Endometrium (tissue), 2 donors: Measurements from ENCODE around the gene UBE3B.
A peak's percentile ranks its signal among the peaks of the same experiment; 100 is the strongest.
"Not testable (repeated sequence)": the region's sequence is repeated elsewhere in the genome, so short reads cannot be mapped to it uniquely, and the experiment has no call there.

ENCODE experiments used
- FAIRE-seq: peaks from 2 replicates; lab custom pipeline; 2012; peaks lifted over from hg19 to GRCh38; lab: Jason Lieb, UNC
- donor health status: control.
- donor health status: control.

Gene UBE3B

DNA sequence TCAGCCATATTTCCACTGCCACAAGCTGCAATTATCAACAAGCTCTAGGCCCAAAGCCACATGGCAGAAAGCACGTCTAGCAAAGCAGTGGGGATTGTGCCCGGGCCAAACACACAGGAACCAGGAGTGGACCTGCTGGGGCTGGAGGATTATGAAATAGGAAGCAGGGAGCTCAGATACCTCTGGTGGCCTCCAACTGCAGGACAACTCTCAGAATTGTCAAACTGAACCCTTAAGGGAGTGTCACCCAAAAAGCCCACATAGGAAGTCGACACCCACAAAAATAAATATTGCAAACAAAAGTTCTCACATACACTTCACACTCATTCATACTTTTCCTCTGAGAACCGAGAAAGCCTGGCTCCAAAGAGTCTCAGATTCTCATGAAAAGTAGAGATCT, 26.5 kb upstream of the UBE3B start:
- FAIRE-seq = no peak

DNA sequence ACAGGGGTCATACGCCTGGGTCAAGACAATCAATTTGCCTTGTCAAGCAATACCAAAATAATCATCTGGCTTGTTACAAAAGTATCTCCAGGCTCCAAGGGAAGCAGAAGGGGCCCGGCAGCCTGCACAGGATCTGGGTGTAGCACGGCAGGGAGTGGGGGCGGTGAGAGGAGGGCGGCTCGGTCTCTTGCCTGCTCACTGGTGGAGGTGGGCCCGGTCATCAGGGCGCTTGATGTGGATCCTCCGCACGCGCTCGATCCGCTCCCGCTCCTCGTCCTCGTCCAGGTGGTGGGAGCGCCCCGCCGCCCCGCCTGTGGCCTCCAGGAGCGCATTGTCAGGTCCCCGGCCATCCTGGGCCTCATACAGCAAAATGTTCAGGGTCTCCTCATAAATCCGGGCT, 26.0 kb upstream of the UBE3B start:
- no peak for FAIRE-seq

DNA sequence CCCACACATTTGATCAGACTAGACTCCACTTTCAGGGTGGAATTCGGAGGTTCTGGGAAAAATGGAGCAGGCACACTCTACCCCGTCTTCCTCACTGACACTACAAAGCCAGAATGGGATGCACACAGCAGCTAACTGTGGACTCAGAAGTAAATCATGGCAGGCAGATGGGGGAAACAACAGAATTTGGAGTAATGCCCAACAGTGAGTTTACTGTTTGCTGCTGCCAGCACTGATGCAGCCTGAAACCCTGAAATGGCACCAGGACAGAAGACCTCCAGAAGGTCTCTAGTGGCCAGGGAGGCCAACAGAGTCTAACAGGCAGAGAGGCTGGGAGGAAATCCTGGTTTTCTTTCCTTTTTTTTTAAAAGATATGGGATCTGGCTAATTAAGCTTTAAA, 24.9 kb upstream of the UBE3B start:
- FAIRE-seq = no peak

DNA sequence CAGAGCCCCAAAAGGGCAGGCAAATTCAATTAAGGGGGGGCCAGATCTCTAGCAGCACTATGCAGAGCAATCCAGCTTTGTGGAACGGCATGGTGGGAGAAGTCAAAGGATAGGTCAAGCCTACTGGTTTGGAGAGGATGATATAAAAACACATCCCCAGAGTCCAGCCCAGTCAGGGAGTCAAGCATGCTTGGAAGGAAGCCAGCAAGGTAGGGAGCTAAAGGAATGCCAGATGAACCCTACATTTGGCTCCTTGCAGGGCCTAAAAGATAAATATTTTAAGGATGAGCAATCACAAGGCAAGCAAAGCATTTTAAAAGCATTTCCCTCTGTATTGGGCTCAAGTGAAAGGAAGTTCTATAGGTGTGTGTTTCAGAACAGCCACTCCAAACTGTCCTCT, 21.7 kb upstream of the UBE3B start:
- no peak for FAIRE-seq

DNA sequence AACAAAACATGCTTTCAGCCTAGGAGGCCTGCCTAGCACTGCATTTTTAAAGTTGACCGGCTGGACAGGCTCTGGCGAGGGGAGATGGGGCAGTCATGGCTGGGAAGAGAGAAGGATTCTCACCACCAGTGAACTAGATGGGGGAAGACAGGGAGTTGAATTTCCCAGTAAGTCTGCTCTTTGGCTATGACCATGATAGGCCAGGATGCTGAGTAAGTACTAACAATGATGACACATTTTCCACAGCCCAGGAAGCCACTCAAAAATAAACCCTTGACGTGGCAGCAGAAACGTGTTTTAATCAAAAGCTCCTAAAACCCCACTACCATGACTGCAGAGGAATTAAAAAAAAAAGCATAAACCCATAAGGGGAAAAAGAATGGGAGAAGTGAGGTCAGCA, 19.3 kb upstream of the UBE3B start:
- no peak for FAIRE-seq

DNA sequence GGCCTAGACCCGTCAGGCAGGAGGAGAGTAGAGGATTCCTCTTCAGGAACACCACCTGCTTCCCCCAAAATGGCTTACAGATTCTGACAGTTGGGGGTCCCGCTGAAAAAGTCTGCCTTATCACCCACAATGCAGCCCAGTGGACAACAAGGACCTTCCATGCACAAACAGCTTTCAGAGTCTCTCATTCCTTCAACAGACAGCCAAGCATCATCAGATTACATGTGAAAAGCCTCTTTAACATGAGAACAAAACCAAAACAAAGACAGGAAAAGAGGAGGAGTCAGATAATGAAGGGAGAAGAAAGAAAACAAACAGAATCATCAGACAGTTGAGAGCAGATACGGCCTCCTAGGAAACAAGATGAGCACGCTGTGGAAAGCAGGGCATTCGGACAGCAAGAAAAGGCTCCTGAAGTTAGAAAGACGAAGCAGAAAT, 18.6 kb upstream of the UBE3B start:
- peak; percentile 61 for FAIRE-seq

DNA sequence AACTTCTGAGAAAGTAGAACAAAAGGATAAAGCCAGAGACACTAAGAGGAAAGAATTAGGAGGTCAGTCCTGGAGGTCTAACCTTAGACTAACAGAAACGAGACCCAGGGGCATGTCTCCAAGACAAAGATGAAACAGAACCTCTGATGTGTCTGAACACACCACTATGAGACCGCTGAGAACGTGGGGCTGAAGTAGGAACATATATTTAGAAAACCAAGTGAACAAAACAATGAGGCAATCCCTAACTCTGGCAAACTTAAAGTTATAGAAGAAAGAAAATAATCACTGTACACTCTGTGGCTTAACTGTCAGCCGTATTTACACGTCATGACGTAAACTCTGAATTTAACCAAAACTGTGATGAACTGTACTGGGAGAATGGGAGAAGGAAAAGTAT, 18.2 kb upstream of the UBE3B start:
- FAIRE-seq = no peak

DNA sequence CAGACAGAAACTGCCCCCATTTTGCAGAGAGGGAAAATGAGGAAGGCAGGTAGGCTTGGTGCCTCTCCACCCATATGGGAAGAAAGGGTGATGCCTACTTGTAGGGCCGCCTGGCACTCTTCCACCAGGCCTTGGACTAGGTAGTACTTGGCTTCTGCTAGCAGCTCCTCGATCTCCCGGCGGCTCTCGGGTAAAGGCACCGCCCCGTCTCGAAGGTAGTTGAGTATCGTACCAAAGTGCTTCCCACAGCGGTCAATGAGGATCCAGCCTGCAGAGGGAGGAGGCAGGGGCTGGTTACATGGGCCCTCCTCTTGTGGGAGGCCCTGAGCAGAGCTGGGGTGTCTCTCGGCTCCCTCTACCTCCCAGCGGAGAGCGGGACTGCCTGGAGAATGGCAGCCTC, 16.9 kb upstream of the UBE3B start:
- no peak for FAIRE-seq

DNA sequence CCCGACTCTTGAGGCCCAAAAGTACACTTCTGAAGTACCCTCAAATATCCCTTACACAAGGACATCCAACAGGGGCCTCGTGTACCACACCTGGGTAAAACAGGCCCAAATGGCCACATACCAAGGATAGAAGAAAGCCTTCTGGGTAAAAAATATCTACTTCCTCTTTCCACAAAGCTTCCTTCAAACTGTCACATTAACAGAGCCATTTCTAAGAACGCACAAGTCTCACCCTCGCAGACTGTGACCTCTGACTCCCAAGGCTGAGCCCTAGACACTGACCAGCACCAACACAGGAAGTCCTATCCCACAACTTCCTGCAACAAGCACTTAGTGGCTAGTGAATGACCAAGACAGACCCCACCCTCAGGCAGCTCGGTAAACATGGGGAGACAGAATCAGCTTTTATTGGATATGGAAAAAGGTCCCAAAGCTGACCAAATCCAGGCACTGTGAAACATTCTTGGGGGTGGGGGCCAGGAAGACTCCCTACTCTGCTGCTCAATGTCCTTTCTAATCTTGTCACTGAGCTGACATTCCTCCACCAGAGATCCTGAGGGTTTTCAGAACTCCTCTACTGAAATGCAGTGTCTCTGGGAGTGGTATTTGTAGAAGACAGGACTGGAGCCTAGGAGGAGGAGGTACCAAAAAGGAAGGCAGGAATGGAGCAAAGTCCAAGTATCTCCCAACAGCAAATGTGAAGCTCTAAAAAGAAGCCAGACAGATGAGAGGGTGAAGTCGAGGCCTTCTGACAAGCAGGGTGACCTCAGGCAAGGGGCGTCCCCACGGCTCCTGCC, 16.2 kb upstream of the UBE3B start:
- FAIRE-seq = no peak

DNA sequence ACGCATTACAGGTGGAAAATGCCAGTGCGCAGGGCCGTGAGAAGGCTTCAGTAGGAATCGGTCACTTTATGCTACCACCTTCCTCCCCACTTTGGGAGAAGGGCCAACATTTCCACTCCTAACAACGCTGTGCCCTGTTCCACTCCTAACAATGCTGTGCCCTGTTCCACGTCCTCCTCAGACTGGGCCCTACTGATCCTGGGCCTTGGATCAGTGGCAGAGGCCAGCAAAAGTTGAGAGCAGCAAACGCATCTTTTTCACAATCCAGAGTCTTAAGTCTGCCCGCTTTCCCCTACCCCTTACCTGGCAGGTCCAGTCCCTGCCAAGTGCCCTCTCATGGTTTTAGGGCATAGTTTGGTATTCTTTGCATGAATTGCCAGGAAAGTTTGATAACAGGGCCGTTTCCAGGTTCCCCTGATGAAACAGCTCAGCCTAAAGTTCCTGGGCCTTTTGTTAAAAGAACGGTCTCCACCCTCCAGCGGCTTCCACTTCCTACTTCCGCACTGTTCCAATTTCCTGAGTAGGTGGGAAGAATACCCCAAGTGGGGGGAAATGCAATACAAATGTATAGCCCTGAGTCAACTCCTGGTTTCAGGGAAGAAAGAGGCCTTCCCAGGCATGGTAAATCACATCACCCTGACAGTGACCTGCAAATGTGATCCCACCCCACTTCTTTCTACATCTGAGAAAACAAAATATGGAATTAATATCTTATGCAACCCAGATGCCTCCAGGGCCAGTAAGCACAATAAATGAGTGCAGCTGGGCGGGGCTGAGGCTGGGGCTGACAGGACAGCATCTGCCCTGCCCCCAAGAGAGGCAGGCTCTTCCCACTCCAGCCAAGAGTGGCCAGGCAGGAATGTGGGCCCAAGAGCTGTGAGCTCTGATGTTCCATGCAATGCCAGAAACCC, 15.3 kb upstream of the UBE3B start:
- FAIRE-seq = peak; percentile 92

DNA sequence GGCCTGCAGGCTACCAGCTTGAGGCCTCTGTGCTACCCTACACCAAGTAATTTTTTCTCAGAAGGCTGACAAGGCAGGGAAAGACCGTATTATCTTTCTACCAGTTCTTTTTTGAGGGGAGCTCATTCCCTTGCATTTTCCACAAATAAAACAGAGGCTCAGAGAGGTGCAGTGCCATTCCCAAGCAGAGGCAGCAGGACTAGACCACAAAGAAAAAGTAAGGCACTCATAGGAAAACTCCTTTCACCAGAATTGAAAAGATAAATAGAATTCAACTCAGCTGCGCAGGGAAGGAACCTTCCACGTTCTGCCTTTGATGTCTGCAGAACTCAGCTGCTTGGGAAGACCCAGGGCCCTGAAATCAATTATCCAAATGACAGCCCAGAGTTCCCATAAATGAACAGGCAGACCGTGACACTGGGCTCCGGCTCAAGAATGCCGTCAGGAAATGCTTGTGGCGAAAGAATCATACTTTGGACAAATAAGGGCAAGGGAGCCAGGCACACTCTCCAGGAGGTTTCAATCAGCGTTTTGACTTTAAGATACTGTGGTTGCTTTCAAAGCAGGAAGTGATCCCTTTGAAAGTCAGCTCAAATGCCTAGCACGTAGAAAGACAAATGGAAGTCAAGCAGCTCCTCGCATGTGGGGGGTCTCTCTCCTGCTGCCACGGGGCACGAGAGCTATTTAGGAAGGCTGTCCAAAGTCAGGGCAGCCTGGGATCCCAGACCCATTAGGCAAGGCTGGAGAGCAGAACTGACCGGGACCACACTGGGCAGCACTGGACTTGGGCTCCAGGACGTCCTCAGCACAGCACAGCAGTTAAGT, 14.4 kb upstream of the UBE3B start:
- FAIRE-seq = peak; percentile 98

DNA sequence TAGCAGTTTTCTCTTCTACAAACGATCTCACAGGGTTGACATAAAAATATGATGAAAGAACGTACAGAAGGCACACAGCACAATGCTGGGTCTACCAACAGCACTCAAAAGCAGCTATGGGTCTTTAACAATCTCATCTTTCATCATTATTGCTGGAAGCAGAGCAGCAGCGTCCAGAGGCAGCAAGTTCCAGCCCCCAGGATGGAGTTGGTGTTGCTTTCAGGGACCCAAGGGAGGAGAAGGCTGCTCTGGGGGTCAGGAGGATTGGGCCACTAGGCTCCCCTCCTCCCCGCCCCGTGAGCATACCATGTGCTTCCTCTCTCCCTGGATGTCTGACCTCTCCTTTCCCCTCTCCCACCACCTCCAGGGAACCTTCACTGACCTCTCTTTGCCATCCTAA, 13.7 kb upstream of the UBE3B start:
- FAIRE-seq = no peak

DNA sequence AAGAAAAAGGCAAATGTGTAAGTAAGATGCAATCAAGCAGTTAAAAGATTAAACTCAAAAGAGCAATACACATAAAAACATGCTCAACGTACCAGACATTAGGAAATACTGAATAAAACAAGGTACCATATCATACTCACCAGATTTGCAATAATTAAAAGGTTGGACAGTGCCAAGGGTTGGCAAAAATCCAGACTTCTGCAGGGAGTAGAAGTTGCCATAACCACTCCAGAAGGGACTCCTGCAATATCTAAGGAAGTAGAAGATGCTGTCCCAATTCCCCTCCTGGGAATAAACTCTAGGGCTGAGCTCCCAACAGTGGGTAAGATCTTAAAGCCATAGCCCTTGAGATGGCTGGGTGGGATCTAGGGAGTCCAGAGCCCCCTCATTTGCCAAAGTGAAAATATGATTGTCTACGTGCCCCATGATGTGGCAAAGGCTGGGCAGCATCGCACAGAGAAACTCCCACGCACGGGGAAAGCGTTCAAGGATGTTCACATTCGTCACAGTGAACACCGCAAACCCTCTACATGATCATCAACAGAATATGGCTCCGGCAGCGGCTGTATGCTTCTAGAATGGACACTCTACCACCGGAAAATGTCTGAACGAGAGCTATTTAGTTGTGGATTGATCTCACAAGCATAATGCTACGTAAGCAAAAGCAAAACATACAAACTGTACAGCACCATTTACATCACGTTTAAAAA, 12.6 kb upstream of the UBE3B start:
- FAIRE-seq = no peak

DNA sequence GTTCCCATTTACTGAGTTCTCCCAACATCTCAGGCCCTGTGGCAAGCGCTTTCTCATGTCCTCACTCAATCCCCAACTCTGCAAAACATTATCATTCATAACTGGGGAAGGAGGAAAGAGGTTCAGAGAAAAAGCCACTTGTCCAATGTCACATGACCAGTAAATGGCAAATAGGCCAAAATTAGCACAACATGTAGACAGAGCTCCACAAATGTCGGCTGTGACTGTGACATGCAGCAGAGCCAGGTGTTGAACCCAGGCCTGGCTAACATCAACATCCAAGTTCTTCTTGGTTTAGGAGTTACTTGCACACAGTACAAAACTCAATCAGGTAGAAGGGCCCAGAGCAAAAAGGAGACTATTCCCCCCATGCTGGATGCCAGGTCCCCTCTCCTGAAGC, 11.1 kb upstream of the UBE3B start:
- no peak for FAIRE-seq

DNA sequence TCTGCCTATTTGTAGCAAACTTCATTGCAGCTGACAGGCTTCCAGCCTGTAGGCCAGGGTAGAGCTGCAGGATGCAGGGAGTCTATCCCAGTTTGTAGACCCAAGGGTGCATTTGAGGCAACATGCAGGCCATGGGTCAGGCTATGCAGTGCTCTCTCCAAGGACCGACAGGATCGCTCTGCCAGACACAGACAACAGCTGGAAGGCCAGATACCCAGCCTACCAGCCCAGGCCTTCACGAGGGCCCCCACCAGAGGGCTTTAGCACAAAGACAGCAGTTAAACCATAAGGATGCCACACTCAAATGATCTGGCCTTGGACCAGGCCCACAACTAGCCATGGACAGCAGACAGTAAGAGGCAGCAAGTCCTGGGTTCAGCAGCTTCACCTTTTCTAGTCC, 10.6 kb upstream of the UBE3B start:
- FAIRE-seq = no peak

DNA sequence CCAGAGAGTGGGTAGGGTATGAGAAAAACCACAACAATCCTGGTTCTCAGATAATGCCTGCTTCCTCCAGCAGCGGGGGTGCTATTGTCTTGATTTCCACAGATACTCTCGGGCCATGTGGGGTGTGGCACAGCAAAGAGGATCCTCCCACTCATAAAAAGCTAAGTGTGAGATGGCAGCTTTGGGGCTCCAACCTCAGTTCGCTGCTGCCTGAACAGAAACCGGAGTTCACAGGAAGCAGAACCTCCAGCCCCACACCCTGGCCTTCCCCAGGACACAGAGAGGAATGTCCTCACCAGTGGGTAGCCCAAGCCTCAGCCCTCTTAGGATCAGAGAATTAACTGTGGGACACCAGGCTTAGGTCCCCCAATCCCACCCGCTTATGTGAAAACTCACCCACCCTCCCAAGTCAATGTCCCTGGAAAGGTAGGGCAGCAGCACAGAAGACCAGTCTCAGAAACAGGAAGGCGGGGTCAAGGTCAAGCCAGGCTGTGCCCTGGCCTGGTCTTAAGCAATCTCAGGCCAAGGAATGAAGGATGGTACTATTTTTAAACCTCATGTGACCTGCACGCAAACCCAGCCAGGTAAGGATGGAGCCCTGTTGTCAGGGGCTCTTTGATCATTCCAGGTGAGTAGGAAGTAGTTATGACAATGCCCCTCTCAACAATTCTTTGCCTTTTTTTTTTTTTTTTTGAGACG, 9.3 kb upstream of the UBE3B start:
- FAIRE-seq = no peak

DNA sequence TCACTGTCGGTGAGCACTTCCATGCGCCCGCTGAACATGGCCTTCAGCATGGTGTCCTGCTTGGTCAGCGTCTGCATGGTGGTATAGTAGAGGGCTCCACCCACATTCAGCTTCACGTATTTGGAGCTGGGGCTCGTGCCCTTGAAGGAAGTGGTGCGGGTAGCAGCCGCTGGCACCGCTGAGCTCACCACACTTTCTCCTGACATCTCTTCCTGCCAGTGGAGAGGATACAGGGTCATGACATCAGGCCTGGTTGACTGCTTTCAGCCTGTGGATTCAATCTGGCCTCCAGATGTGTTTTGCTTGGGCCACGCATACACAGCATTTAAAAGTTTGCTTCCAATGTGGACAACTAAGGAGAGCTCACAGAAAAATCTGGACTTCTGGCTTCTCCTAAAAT, 7.9 kb upstream of the UBE3B start:
- no peak for FAIRE-seq

DNA sequence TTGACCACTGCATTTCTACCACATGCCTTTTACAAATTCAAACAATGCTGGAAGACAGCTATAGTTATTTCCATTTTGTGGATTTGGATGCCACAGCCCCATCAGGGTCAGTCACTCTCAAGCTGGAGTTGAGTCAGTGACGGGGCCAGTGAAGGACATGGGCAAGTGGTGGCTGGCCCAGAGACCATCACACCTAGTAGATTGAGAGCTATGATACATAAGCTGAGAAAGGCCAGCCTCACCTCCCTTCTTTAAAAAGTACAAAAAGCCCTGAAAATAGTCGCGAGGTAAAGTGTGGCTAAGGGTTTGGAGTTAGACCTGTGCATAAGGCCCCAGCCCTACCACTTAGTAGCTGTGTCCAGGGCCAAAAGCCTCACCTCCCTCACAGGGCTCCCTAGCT, 4.4 kb upstream of the UBE3B start:
- no peak for FAIRE-seq

DNA sequence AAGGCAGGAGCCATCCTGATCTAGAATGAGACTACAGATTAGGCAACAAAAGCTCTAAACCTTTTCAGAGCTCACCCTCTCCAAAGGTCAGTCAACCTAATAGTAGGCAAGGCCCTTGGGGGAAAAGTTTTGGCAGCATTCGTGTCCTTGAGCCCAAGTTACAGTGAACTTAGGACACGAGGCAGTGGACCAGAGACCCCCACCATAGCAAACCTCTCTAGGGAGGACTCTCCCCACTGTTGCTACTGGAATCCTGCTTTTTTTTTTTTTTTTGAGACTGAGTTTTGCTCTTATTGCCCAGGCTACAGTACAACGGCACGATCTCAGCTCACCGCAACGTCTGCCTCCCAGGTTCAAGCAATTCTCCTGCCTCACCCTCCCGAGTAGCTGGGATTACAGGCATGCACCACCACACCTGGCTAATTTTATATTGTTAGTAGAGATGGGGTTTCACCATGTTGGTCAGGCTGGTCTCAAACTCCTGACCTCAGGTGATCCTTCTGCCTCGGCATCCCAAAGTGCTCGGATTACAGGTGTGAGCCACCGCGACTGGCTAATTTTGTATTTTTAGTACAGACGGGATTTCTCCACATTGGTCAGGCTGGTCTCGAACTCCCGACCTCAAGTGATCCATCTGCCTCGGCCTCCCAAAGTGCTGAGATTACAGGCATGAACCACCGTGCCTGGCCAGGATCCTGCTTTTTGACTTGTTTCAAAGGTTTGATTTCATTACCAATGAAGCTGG, 3.7 kb upstream of the UBE3B start:
- FAIRE-seq = not testable (repeated sequence)

DNA sequence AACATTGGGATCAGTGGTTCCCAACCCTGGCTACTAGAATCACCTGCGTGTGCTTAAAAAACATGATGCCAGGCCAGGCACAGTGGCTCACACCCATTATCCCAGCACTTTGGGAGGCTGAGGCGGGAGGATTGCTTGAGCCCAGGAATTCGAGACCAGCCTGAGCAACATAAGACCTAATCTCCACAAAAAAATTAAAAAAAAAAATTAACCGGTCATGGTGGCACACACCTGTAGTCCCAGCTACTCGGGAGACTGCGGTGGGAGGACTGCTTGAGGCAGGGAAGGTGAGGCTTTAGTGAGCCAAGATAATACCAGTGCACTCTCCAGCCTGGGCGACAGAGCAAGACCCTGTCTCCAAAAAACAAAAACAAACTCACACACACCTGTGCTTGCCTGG, 2.3 kb upstream of the UBE3B start:
- FAIRE-seq = no peak
